Keratinocyte (primary cell): ENCODE data around the gene SERGEF. TPM values are rescaled to one million over a fixed set of nuclear protein-coding genes. Genes with fewer than 3 reads are reported as not detected.

ENCODE experiments used
- DNase-seq: peaks from one replicate; pipeline ENCODE4 v3.0.0-alpha.2; 2011; ENCODE audit warnings: low read depth, missing footprints, low spot score
- FAIRE-seq: peaks from 2 replicates; lab custom pipeline; 2011; peaks lifted over from hg19 to GRCh38; lab: Jason Lieb, UNC
- H2AFZ ChIP-seq: 2 replicates; pipeline ENCODE4 v1.6.0; 2012; ENCODE audit warnings: low read length, control low read depth, inconsistent platforms; ENCODE audit not compliant: control insufficient read depth
- H3K27ac ChIP-seq: 2 replicates; pipeline ENCODE4 v1.5.1; 2011; ENCODE audit warnings: low read length; ENCODE audit not compliant: control insufficient read depth, insufficient read depth
- H3K27me3 ChIP-seq: 3 replicates; pipeline ENCODE4 v1.6.0; 2011; ENCODE audit warnings: low read length; ENCODE audit not compliant: control insufficient read depth, insufficient read depth; ENCODE audit errors: extremely low read depth
- H3K36me3 ChIP-seq, 2 experiments: 2 replicates in 1 of 2; 3 replicates in 1 of 2; pipeline ENCODE4 v1.5.1; 2011; ENCODE audit warnings: low read length in 2 of 2, mild to moderate bottlenecking in 1 of 2; ENCODE audit not compliant: control insufficient read depth in 2 of 2, insufficient read depth in 2 of 2; ENCODE audit errors: extremely low read depth in 1 of 2
- H3K4me1 ChIP-seq: 3 replicates; pipeline ENCODE4 v1.5.1; 2011; ENCODE audit warnings: low read length; ENCODE audit not compliant: control insufficient read depth, insufficient read depth; ENCODE audit errors: extremely low read depth
- H3K4me2 ChIP-seq: 3 replicates; pipeline ENCODE4 v1.6.0; 2011; ENCODE audit warnings: low read depth, low read length; ENCODE audit not compliant: control insufficient read depth, insufficient read depth; ENCODE audit errors: extremely low read depth
- H3K4me3 ChIP-seq, 3 experiments: fragments of 200-600 bp in 1 of 3; sonication (generic) in 1 of 3; 2 replicates in 2 of 3; 3 replicates in 1 of 3; pipeline ENCODE4 v1.5.1; 2011 to 2016; ENCODE audit warnings: low read length in 3 of 3, mild to moderate bottlenecking in 3 of 3, control low read depth in 2 of 3, inconsistent platforms in 1 of 3, low read depth in 1 of 3, mixed read lengths in 1 of 3, mixed run types in 1 of 3, moderate library complexity in 1 of 3; ENCODE audit not compliant: control insufficient read depth in 2 of 3, insufficient read depth in 2 of 3; ENCODE audit errors: extremely low read depth in 1 of 3
- H3K79me2 ChIP-seq: 2 replicates; pipeline ENCODE4 v1.6.0; 2012; ENCODE audit warnings: low read length; ENCODE audit not compliant: control insufficient read depth, insufficient read depth
- H3K9ac ChIP-seq: 3 replicates; pipeline ENCODE4 v1.6.0; 2011; ENCODE audit warnings: low read length; ENCODE audit not compliant: control insufficient read depth, insufficient read depth; ENCODE audit errors: extremely low read depth
- H3K9me1 ChIP-seq: 3 replicates; pipeline ENCODE4 v1.6.0; 2011; ENCODE audit warnings: low read length; ENCODE audit not compliant: control insufficient read depth, insufficient read depth; ENCODE audit errors: extremely low read depth
- H3K9me3 ChIP-seq: 2 replicates; pipeline ENCODE4 v1.5.1; 2012; ENCODE audit warnings: low read depth, low read length; ENCODE audit not compliant: control insufficient read depth
- H4K20me1 ChIP-seq: 3 replicates; pipeline ENCODE4 v1.6.0; 2011; ENCODE audit warnings: low read length; ENCODE audit not compliant: control insufficient read depth, insufficient read depth; ENCODE audit errors: extremely low read depth
- CTCF ChIP-seq, 3 experiments: IDR thresholded peaks in 1 of 3; conservative IDR thresholded peaks in 1 of 3; optimal IDR thresholded peaks in 1 of 3; 2 replicates in 2 of 3; 3 replicates in 1 of 3; pipeline versions ENCODE3 to v1.5.1; 2011; ENCODE audit warnings: low read length in 3 of 3, mild to moderate bottlenecking in 3 of 3, moderate library complexity in 2 of 3, control low read depth in 1 of 3, inconsistent platforms in 1 of 3; ENCODE audit not compliant: insufficient read depth in 2 of 3; ENCODE audit errors: extremely low read depth in 1 of 3
- EZH2 ChIP-seq: IDR thresholded peaks from one replicate; pipeline ENCODE4 v1.6.1; 2012; ENCODE audit warnings: inconsistent platforms, mild to moderate bottlenecking, low read length, moderate library complexity
- dilution Hi-C: fragments of 300-500 bp; cut with MboI; formaldehyde crosslinking; loops from one replicate; pipeline ENCODE4 v1.7.0; 2020; ENCODE audit warnings: low sequenced_read_pairs; ENCODE audit not compliant: extremely low pct_ligation_motif_present
- polyA plus RNA-seq, 5 experiments: library from polyadenylated mRNA; depleted of rRNA in 3 of 5; stranded (reverse) in 3 of 5; stranded (forward) in 1 of 5; unstranded in 1 of 5; fragments of >200 nt; gene quantifications; 1 replicate in 1 of 5; 2 replicates in 3 of 5; 3 replicates in 1 of 5; pipeline versions ENCODE4 v1.2.1 to v1.2.3, GENCODE V29; 2011 to 2012; ENCODE audit warnings: missing spikeins in 2 of 5, low read depth in 1 of 5, low replicate concordance in 1 of 5

SERGEF gene
- polyA plus RNA-seq, 1 donor (not counting 4 experiments of a cell fraction or from before 2014, with no cell fraction given), result 15.6 TPM

DNA sequence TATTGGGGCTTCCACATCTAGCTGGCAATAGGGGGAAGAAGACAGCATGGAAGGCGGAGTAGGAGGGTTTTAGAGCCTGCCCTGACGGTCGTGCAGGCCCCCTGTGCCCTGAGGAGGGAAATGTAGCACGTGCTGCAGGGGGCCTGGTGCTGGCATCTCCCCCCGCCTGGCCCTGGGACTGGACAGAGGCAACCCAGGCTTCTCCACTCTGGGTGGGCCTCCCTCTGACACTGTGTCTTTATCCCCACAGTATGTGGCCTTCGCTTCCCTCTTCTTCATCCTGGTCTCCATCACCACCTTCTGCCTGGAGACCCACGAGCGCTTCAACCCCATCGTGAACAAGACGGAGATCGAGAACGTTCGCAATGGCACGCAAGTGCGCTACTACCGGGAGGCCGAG is 241.4 kb downstream of the SERGEF start:
- Histone ChIP-seq H3K4me3 (no peak overlapping the region), H2AFZ (no peak overlapping the region)
- dilution Hi-C loops, result no loop called here

GRCh38 chr11:17770917-17771316 is 241.9 kb downstream of the SERGEF start:
- no peaks in the 10 kb centered on the region for H3K79me2 ChIP-seq
- H3K36me3 ChIP-seq, result no peaks in the 10 kb centered on the region
- no peaks in the 10 kb centered on the region for H3K9me1 ChIP-seq
- no peaks in the 10 kb centered on the region for H3K4me1 ChIP-seq
- DNase-seq (no peak), FAIRE-seq (no peak)
- no peak overlapping the region for H3K27ac ChIP-seq
- TF ChIP-seq CTCF (optimal IDR thresholded peaks at IDR 0.05 in 1 of 3, IDR thresholded peaks at IDR 0.05 in 1 of 3, conservative IDR thresholded peaks at IDR 0.05 in 1 of 3; ENCODE audit: extremely low read depth in 1 of 3, insufficient read depth in 2 of 3, low read length in 3 of 3) (peak; percentile 22 to 27 (median 24)), EZH2 (no peak)
- no peak overlapping the region for H3K4me2 ChIP-seq
- dilution Hi-C loops, result no loop called here
- no peaks in the 10 kb centered on the region for H3K27me3 ChIP-seq
- H2AFZ ChIP-seq, result no peak overlapping the region
- no peak overlapping the region for H3K9ac ChIP-seq
- no peak overlapping the region for H3K4me3 ChIP-seq
- no peaks in the 10 kb centered on the region for H4K20me1 ChIP-seq
- no peaks in the 10 kb centered on the region for H3K9me3 ChIP-seq

More for the DNA sequence above, 241.4 kb downstream of the SERGEF start:
- TF ChIP-seq CTCF (optimal IDR thresholded peaks at IDR 0.05 in 1 of 3, IDR thresholded peaks at IDR 0.05 in 1 of 3, conservative IDR thresholded peaks at IDR 0.05 in 1 of 3; ENCODE audit: extremely low read depth in 1 of 3, insufficient read depth in 2 of 3, low read length in 3 of 3) (no peak), EZH2 (no peak)
- no peak overlapping the region for H3K27ac ChIP-seq
- no peaks in the 10 kb centered on the region for H3K79me2 ChIP-seq
- H3K27me3 ChIP-seq, result no peaks in the 10 kb centered on the region
- H3K9ac ChIP-seq, result no peak overlapping the region
- no peaks in the 10 kb centered on the region for H3K9me1 ChIP-seq
- no peaks in the 10 kb centered on the region for H4K20me1 ChIP-seq
- no peaks in the 10 kb centered on the region for H3K9me3 ChIP-seq
- no peak for FAIRE-seq
- no peaks in the 10 kb centered on the region for H3K4me1 ChIP-seq
- no peaks in the 10 kb centered on the region for H3K36me3 ChIP-seq
- DNase-seq, result no peak
- H3K4me2 ChIP-seq, result no peak overlapping the region
